BJ (cell line): ENCODE data around the gene RAD51B. TPM values are rescaled to one million over a fixed set of nuclear protein-coding genes. Genes with fewer than 3 reads are reported as not detected.

Source experiments
- CTCF ChIA-PET: fragments of 350-600 bp; formaldehyde crosslinking; extraction: SDS; loops from one replicate; lab custom pipeline; 2021; ENCODE audit warnings: antibody characterized with exemption, inconsistent platforms; lab: Yijun Ruan, JAX
- POLR2A ChIA-PET: fragments of 300-600 bp; sonication (Branson Sonifier 250); formaldehyde crosslinking; extraction: SDS; loops from one replicate; lab custom pipeline; 2021; ENCODE audit warnings: antibody characterized with exemption; lab: Charles Lee
- DNase-seq: peaks from one replicate; pipeline ENCODE4 v3.0.0-alpha.2; 2011; ENCODE audit warnings: low read depth
- H3K27me3 ChIP-seq: 2 replicates; pipeline ENCODE4 v1.6.0; 2011; ENCODE audit warnings: low read length; ENCODE audit not compliant: control insufficient read depth, insufficient read depth
- H3K36me3 ChIP-seq: 2 replicates; pipeline ENCODE4 v1.5.1; 2011; ENCODE audit warnings: low read length; ENCODE audit not compliant: control insufficient read depth, insufficient read depth
- H3K4me3 ChIP-seq: 2 replicates; pipeline ENCODE4 v1.5.1; 2011; ENCODE audit warnings: low read depth, mild to moderate bottlenecking, control low read depth, low read length
- CTCF ChIP-seq: IDR thresholded peaks from 2 replicates; pipeline ENCODE4 v1.5.1; 2011; ENCODE audit warnings: low read depth, mild to moderate bottlenecking, control low read depth, inconsistent platforms, low read length, moderate library complexity; ENCODE audit not compliant: insufficient read depth
- polyA plus RNA-seq: library from polyadenylated mRNA; depleted of rRNA; stranded (reverse); fragments of >200 nt; gene quantifications from 2 replicates; pipeline ENCODE4 v1.2.3, GENCODE V29; 2011

Gene RAD51B
- polyA plus RNA-seq, 1 experiment, result 5.6 TPM

DNA sequence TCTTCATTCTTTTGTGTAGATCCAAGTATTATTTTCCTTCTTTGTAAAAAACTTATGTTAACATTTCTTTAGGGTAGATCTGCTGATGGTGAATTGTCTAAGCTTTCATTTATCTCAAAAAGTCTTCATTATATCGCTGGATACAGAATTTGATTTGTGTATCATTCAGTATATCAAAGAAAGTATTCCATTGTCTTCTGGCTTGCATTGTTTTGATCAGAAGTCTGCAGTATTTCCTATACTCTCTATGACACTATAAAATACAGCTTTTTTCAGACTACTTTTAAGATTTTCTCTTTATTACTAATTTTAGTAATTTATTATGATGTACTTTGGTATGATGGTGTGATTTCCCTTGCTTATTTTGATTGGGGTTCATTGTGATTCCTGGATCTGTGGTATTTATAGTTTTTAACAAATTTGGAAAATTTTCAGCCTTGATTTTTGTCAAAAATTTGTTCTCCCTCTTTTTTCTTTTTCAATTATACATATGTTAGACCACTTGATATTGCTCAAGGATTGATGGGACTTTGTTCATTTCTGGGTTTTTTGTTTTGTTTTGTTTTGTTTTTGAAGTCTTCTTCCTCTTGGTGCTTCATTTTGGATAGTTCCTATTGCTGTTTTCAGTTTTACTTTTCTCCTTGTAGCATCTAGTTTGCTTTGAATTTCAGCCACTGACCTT lies 796.8 kb downstream of the RAD51B start:
- ChIA-PET POLR2A (no interaction called here), CTCF (interaction anchor here (1.0 kb wide), 1 partner anchor 200 kb away, joined by 3 read pairs; no protein-coding TSS in a partner anchor)
- Histone ChIP-seq H3K27me3 (no peaks in the 10 kb centered on the region), H3K4me3 (no peak overlapping the region), H3K36me3 (no peaks in the 10 kb centered on the region)
- DNase-seq, result no peak
- no peak for TF ChIP-seq CTCF

GRCh38 chr14:68619790-68620574 lies 800.4 kb downstream of the RAD51B start:
- H3K4me3 ChIP-seq, result no peak overlapping the region
- no peaks in the 10 kb centered on the region for H3K36me3 ChIP-seq
- no peaks in the 10 kb centered on the region for H3K27me3 ChIP-seq
- no peak for TF ChIP-seq CTCF
- ChIA-PET POLR2A (no interaction called here), CTCF (no interaction called here)
- no peak for DNase-seq

DNA sequence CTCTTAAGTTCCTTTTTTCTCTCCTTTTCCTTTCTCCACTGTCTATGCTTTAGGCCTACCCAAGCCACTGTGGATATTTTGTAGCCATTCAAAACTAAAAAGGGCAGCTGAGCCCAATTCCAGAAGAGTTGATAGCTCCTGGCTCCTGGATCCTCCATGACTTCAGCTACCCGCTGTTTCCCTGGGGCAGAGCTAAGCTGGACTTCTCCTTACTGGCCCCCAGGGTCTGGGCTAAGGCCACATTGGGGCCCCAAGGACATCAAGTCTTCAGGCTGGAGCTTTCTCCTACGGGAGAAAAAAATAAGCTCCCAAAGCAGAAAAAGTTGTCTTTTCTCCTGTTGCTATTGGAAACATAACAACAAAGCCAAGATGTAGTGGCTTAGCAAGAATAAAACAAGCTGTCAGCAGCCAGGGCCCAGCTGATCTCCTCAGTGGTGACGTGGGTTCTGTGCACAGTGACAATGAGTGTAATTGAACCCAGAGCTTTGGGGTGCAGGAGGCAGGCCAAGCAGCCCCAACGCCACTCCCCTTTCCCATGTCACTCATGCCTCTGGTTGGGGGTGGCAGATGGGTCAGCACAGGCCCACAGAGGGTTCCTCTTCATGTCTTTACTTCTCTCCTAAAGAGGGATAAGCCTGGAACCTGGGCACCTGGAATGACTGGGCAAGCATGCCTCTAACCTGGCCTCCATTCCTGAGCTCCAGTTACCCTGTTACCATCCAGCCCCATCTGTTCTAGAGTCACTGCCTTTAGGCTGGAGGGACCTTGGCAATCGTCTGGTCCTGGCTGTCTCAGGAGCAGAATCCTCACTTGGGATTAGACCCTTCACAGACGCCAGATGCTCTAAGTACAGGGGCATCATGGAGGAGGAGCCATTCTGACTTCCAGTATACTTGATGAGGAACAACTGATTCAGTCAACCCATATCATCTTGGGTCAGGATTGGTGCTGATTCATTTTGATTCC lies 802.1 kb downstream of the RAD51B start:
- peak; percentile 43 for DNase-seq
- no peak overlapping the region for H3K4me3 ChIP-seq
- CTCF ChIA-PET, result interaction anchor here (1.0 to 1.3 kb wide), 2 partner anchors 10 to 14 kb away, joined by 3 to 6 read pairs; no protein-coding TSS in a partner anchor
- POLR2A ChIA-PET, result interaction anchor here (0.5 kb wide), 1 partner anchor 248 kb away, joined by 3 read pairs; no protein-coding TSS in a partner anchor
- no peaks in the 10 kb centered on the region for H3K27me3 ChIP-seq
- no peaks in the 10 kb centered on the region for H3K36me3 ChIP-seq
- TF ChIP-seq CTCF, result no peak

- CTCF ChIA-PET, result no interaction called here
- no peak for DNase-seq
- no peaks in the 10 kb centered on the region for H3K27me3 ChIP-seq
- no peaks in the 10 kb centered on the region for H3K36me3 ChIP-seq
- TF ChIP-seq CTCF, result no peak
- no peak overlapping the region for H3K4me3 ChIP-seq
- POLR2A ChIA-PET, result no interaction called here
Observed at GRCh38 chr14:68622856-68623255, 803.3 kb downstream of the RAD51B start.
